H1 (cell line): ENCODE results near the gene XKR8. TPM values are rescaled to one million over a fixed set of nuclear protein-coding genes. Genes with fewer than 3 reads are reported as not detected.

ENCODE experiments used
- CTCF ChIA-PET: fragments of 300-600 bp; sonication (Branson Sonifier 250); formaldehyde crosslinking; loops from one replicate; lab custom pipeline; 2021; ENCODE audit not compliant: partially characterized antibody; lab: Charles Lee
- POLR2A ChIA-PET: fragments of 300-600 bp; sonication (Branson Sonifier 250); formaldehyde crosslinking; loops from one replicate; lab custom pipeline; 2021; ENCODE audit warnings: inconsistent platforms; ENCODE audit not compliant: partially characterized antibody; lab: Charles Lee
- DNase-seq, 2 experiments: peaks; one replicate each; pipeline versions ENCODE4 v3.0.0 to v3.0.0-alpha.2; 2010 to 2022; ENCODE audit warnings: low spot score in 2 of 2, low read depth in 1 of 2, mixed read lengths in 1 of 2
- FAIRE-seq: peaks from 2 replicates; lab custom pipeline; 2011; peaks lifted over from hg19 to GRCh38; lab: Jason Lieb, UNC
- H2AFZ ChIP-seq: 2 replicates; pipeline ENCODE4 v1.8.1; 2012; ENCODE audit warnings: low read length, inconsistent platforms
- H2AK5ac ChIP-seq: 2 replicates; pipeline ENCODE4 v1.6.1; 2013; ENCODE audit warnings: low read depth, low read length
- H2BK120ac ChIP-seq: replicated peaks from 2 replicates; pipeline ENCODE3; 2013; ENCODE audit warnings: low read depth, low read length, inconsistent platforms
- H2BK12ac ChIP-seq: 2 replicates; pipeline ENCODE4 v1.6.1; 2013; ENCODE audit warnings: low read depth, low read length
- H2BK15ac ChIP-seq: 2 replicates; pipeline ENCODE4 v1.6.1; 2013; ENCODE audit warnings: low read length
- H2BK20ac ChIP-seq: 2 replicates; pipeline ENCODE4 v1.6.1; 2013; ENCODE audit warnings: low read length
- H2BK5ac ChIP-seq: 2 replicates; pipeline ENCODE4 v1.6.1; 2013; ENCODE audit warnings: low read depth, low read length
- H3K14ac ChIP-seq: 2 replicates; pipeline ENCODE4 v1.6.1; 2013; ENCODE audit warnings: inconsistent platforms; ENCODE audit not compliant: insufficient read length
- H3K18ac ChIP-seq: 2 replicates; pipeline ENCODE4 v1.6.1; 2013; ENCODE audit warnings: low read length; ENCODE audit errors: extremely low read depth
- H3K23ac ChIP-seq: 2 replicates; pipeline ENCODE4 v1.6.1; 2013; ENCODE audit warnings: inconsistent platforms; ENCODE audit not compliant: insufficient read length
- H3K23me2 ChIP-seq: 2 replicates; pipeline ENCODE4 v1.6.1; 2013; ENCODE audit warnings: low read depth, low read length
- H3K27ac ChIP-seq: 2 replicates; pipeline ENCODE4 v1.6.1; 2011; ENCODE audit warnings: low read depth, low read length, inconsistent platforms
- H3K27me3 ChIP-seq, 4 experiments: replicated peaks in 1 of 4; 1 replicate in 1 of 4; 2 replicates in 3 of 4; pipeline versions ENCODE4 v1.6.1 to v1.8.1; 2011 to 2013; ENCODE audit warnings: low read length in 3 of 4, mild to moderate bottlenecking in 3 of 4, inconsistent platforms in 2 of 4, mixed read lengths in 2 of 4, moderate library complexity in 1 of 4; ENCODE audit not compliant: control insufficient read depth in 3 of 4, insufficient read depth in 3 of 4; ENCODE audit errors: extremely low read depth in 1 of 4
- H3K36me3 ChIP-seq, 4 experiments: 2 replicates each; pipeline versions ENCODE4 v1.6.1 to v1.8.1; 2011 to 2013; ENCODE audit warnings: mild to moderate bottlenecking in 4 of 4, low read length in 3 of 4, moderate library complexity in 2 of 4, control low read depth in 1 of 4, inconsistent platforms in 1 of 4; ENCODE audit not compliant: insufficient read depth in 4 of 4, control insufficient read depth in 2 of 4
- H3K4ac ChIP-seq: replicated peaks from 2 replicates; pipeline ENCODE3; 2013; ENCODE audit warnings: low read length, low read depth, mixed read lengths, inconsistent platforms; ENCODE audit not compliant: insufficient read length
- H3K4me1 ChIP-seq, 4 experiments: replicated peaks in 1 of 4; 1 replicate in 1 of 4; 2 replicates in 3 of 4; pipeline versions ENCODE4 v1.6.1 to v1.8.1; 2011 to 2013; ENCODE audit warnings: low read length in 3 of 4, inconsistent platforms in 2 of 4, mixed read lengths in 1 of 4; ENCODE audit not compliant: insufficient read depth in 4 of 4, control insufficient read depth in 3 of 4
- H3K4me2 ChIP-seq, 2 experiments: 2 replicates each; pipeline versions ENCODE4 v1.6.1 to v1.8.1; 2011 to 2013; ENCODE audit warnings: low read depth in 2 of 2, low read length in 2 of 2, control low read depth in 1 of 2, inconsistent platforms in 1 of 2, mild to moderate bottlenecking in 1 of 2; ENCODE audit not compliant: insufficient read depth in 1 of 2
- H3K4me3 ChIP-seq, 4 experiments: fragments of 200-600, 300-600 bp in 1 of 4; sonication (generic), shearing (Covaris generic), sonication (Bioruptor Twin) in 1 of 4; 2 replicates each; pipeline versions ENCODE4 v1.5.1 to v1.8.1; 2011 to 2016; ENCODE audit warnings: low read length in 4 of 4, low read depth in 3 of 4, control low read depth in 2 of 4, inconsistent platforms in 2 of 4, mild to moderate bottlenecking in 2 of 4, mixed read lengths in 1 of 4, moderate library complexity in 1 of 4; ENCODE audit not compliant: insufficient read depth in 2 of 4; ENCODE audit errors: extremely low read depth in 1 of 4
- H3K56ac ChIP-seq: replicated peaks from 2 replicates; pipeline ENCODE3; 2013; ENCODE audit warnings: low read depth, mild to moderate bottlenecking, mixed read lengths, low read length, inconsistent platforms; ENCODE audit not compliant: insufficient read length
- H3K79me1 ChIP-seq: 2 replicates; pipeline ENCODE4 v1.6.1; 2013; ENCODE audit warnings: low read depth, low read length, control low read depth
- H3K79me2 ChIP-seq, 2 experiments: 2 replicates each; pipeline versions ENCODE4 v1.6.1 to v1.8.1; 2012 to 2013; ENCODE audit warnings: low read length in 2 of 2, mild to moderate bottlenecking in 2 of 2, inconsistent platforms in 1 of 2; ENCODE audit not compliant: insufficient read depth in 2 of 2, control insufficient read depth in 1 of 2
- H3K9ac ChIP-seq, 4 experiments: replicated peaks in 1 of 4; 1 replicate in 1 of 4; 2 replicates in 3 of 4; pipeline versions ENCODE4 v1.6.1 to v1.8.1; 2011 to 2013; ENCODE audit warnings: low read depth in 3 of 4, low read length in 3 of 4, control low read depth in 2 of 4, mild to moderate bottlenecking in 2 of 4, moderate library complexity in 2 of 4, inconsistent platforms in 1 of 4; ENCODE audit errors: extremely low read depth in 1 of 4
- H3K9me3 ChIP-seq, 2 experiments: 2 replicates each; pipeline versions ENCODE4 v1.6.1 to v1.8.1; 2012 to 2013; ENCODE audit warnings: mild to moderate bottlenecking in 2 of 2, moderate library complexity in 2 of 2, control low read depth in 1 of 2, inconsistent platforms in 1 of 2, low read depth in 1 of 2, low read length in 1 of 2, mixed read lengths in 1 of 2; ENCODE audit not compliant: insufficient read depth in 2 of 2
- H4K20me1 ChIP-seq, 2 experiments: replicated peaks in 1 of 2; 2 replicates each; pipeline versions ENCODE3 to v1.8.1; 2011 to 2013; ENCODE audit warnings: inconsistent platforms in 2 of 2, low read length in 2 of 2, mild to moderate bottlenecking in 1 of 2; ENCODE audit not compliant: insufficient read depth in 2 of 2, control insufficient read depth in 1 of 2
- H4K5ac ChIP-seq: 2 replicates; pipeline ENCODE4 v1.6.1; 2013; ENCODE audit warnings: low read length, low read depth, mixed read lengths, inconsistent platforms; ENCODE audit not compliant: insufficient read length
- H4K8ac ChIP-seq: 2 replicates; pipeline ENCODE4 v1.8.0; 2013; ENCODE audit warnings: mild to moderate bottlenecking, moderate library complexity, low read length, inconsistent platforms; ENCODE audit not compliant: insufficient read depth; ENCODE audit errors: extremely low read depth
- H4K91ac ChIP-seq: replicated peaks from 2 replicates; pipeline ENCODE3; 2013; ENCODE audit warnings: low read length, mixed read lengths, inconsistent platforms; ENCODE audit not compliant: insufficient read length
- MAX ChIP-seq: IDR thresholded peaks from 2 replicates; pipeline ENCODE4 v1.6.1; 2012; ENCODE audit warnings: inconsistent platforms
- POLR2AphosphoS5 ChIP-seq: IDR thresholded peaks from 2 replicates; pipeline ENCODE4 v1.6.1; 2011; ENCODE audit warnings: low read depth, low read length
- WGBS, 2 experiments: shearing (Covaris generic) in 1 of 2; methylation state at CpG; one replicate each; pipeline versions ENCODE4 v1.1.6 to v1.1.7; 2013 to 2015; ENCODE audit warnings: low lambda C conversion rate in 2 of 2, mixed read lengths in 2 of 2, inconsistent platforms in 1 of 2, low coverage in 1 of 2, missing lambda C conversion rate in 1 of 2; ENCODE audit not compliant: insufficient replicate concordance in 2 of 2, insufficient coverage in 1 of 2, insufficient read length in 1 of 2; ENCODE audit errors: extremely low coverage in 1 of 2, missing lambda C conversion rate in 1 of 2; 5-methylcytosine and 5-hydroxymethylcytosine counted together
- polyA plus RNA-seq, 7 experiments: library from polyadenylated mRNA; depleted of rRNA in 3 of 7; stranded (reverse) in 5 of 7; unstranded in 2 of 7; fragments of >200 nt in 5 of 7; fragments of 200-250 nt in 2 of 7; gene quantifications; 1 replicate in 5 of 7; 2 replicates in 1 of 7; 4 replicates in 1 of 7; pipeline versions ENCODE4 v1.2.1 to v1.2.3, GENCODE V29; 2011 to 2013; ENCODE audit warnings: missing spikeins in 2 of 7, mixed read lengths in 2 of 7
- total RNA-seq: library from RNA; stranded (reverse); fragmentation: NEBNext Ultra II Directional; extraction: Animal tissue kit (Norgen Biotek cat#: 25700); gene quantifications from 2 replicates; pipeline ENCODE4 v1.2.1, GENCODE V29; 2021

The XKR8 gene
- total and polyA plus RNA-seq, 2 of the 8 experiments (the other 6 are each of a cell fraction or from before 2014, with no cell fraction given): 14.2 to 16.3 TPM

- H2AK5ac ChIP-seq: no peak overlapping the region
- no peak overlapping the region for H2BK5ac ChIP-seq
- peak overlapping the region in 1 of 4 experiments; percentile 6; a peak in 1 of 7 replicates for H3K9ac ChIP-seq
- H2AFZ ChIP-seq: no peak overlapping the region
- no peak overlapping the region for H4K91ac ChIP-seq
- no peak for DNase-seq
- no peaks in the 10 kb centered on the region for H3K9me3 ChIP-seq
- no peak overlapping the region for H3K23ac ChIP-seq
- TF ChIP-seq MAX (no peak), POLR2AphosphoS5 (peak; percentile 54)
- H2BK20ac ChIP-seq: peak overlapping the region; percentile 11; the same call in 1 of the 2 replicates
- peaks cover 0 to 11% (median 3%) of the 10 kb centered on the region in 4 experiments; a peak in 5 of 8 replicates for H3K36me3 ChIP-seq
- no peak overlapping the region for H2BK120ac ChIP-seq
- H3K56ac ChIP-seq: no peak overlapping the region
- no peak overlapping the region for H4K5ac ChIP-seq
- no peak overlapping the region for H3K14ac ChIP-seq
- peak overlapping the region; percentile 1; the same call in 1 of the 2 replicates for H3K18ac ChIP-seq
- H3K79me2 ChIP-seq: peaks cover 0 to 28% of the 10 kb centered on the region in 2 experiments; a peak in 3 of 4 replicates
- H3K27ac ChIP-seq: peak overlapping the region; percentile 79
- no peak overlapping the region for H2BK15ac ChIP-seq
- H2BK12ac ChIP-seq: no peak overlapping the region
- peak overlapping the region in 3 of 4 experiments; percentile 9 to 67 (median 27); a peak in 5 of 8 replicates for H3K4me3 ChIP-seq
- peak overlapping the region; percentile 73 to 97 for H3K4me2 ChIP-seq
- peaks cover 16 to 25% (median 21%) of the 10 kb centered on the region in 4 experiments for H3K4me1 ChIP-seq
- no peaks in the 10 kb centered on the region for H3K27me3 ChIP-seq
- peaks cover 17% of the 10 kb centered on the region; the same call in 1 of the 2 replicates for H3K79me1 ChIP-seq
- ChIA-PET CTCF (interaction anchor here (0.7 to 5.3 kb wide), 12 partner anchors 8 to 580 kb away, joined by 3 to 46 read pairs (median 3); partner anchors contain the start of gene XKR8), POLR2A (interaction anchor here (0.8 to 3.7 kb wide), 8 partner anchors 8 to 103 kb away, joined by 3 to 28 read pairs (median 4); partner anchors contain the start of gene XKR8)
- FAIRE-seq: no peak
- H4K20me1 ChIP-seq: peaks cover 0 to 8% of the 10 kb centered on the region in 2 experiments
- no peak overlapping the region for H4K8ac ChIP-seq
- H3K4ac ChIP-seq: no peak overlapping the region
- 17% methylated on average over 1 of the region's 1 CpG; no CpG with 5 or more reads in 1 of the 2 experiments for WGBS, 2 experiments
- peaks cover 11% of the 10 kb centered on the region for H3K23me2 ChIP-seq
Observed at GRCh38 chr1:27937524-27937836, 22.3 kb upstream of the XKR8 start.
